Measurements from ENCODE around the gene AFDN.
"Not testable (repeated sequence)": the region's sequence is repeated elsewhere in the genome, so short reads cannot be mapped to it uniquely, and the experiment has no call there.

The AFDN gene

DNA sequence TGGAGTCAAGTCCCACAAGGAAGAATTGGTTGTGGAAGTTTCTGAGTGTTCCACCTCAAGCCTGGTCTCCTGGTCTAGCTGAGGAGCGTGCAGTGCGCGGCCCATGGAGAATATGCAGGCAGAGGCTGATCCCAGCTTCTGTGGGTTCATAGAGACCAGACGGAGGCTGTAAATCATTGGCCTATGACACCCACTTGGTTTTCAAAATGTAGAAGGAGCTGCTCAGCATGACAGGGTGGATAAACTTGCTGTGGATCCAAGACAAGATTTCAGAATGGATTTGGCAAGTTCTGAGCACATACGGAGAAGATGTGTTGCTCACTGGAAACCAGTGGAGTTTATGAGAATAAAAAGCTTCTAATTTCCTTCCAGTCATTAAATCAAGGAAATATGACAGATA lies 171.5 kb downstream of the AFDN start:
- Histone ChIP-seq H3K4me2 (peak overlapping the region in 2 of 11 experiments; percentile 22 to 24; a peak in 2 of 22 replicates), H3K4me3 (no peak overlapping the region), H3K27ac (peak overlapping the region in 7 of 11 experiments; percentile 14 to 51 (median 36); a peak in 9 of 22 replicates), H3K27me3 (no peaks in the 10 kb centered on the region), H4K20me1 (no peaks in the 10 kb centered on the region), H3K36me3 (peaks cover 0 to 16% (median 0%) of the 10 kb centered on the region in 11 experiments; a peak in 3 of 22 replicates), H3K9me3 (replicated peaks in 1 of 11) (no peaks in the 10 kb centered on the region), H3K4me1 (peaks cover 31 to 75% (median 60%) of the 10 kb centered on the region in 10 experiments), H3K9ac (peak overlapping the region in 1 of 11 experiments; percentile 3; a peak in 2 of 22 replicates)
- TF ChIP-seq Cebpa-rat (IDR thresholded peaks at IDR 0.05): no peak

GRCh38 chr6:168000198-168001028 lies 173.7 kb downstream of the AFDN start:
- no peak for TF ChIP-seq Cebpa-rat (IDR thresholded peaks at IDR 0.05)
- peaks cover 17 to 78% (median 59%) of the 10 kb centered on the region in 10 experiments for H3K4me1 ChIP-seq
- H3K9ac ChIP-seq: no peak overlapping the region
- peaks cover 0 to 12% (median 0%) of the 10 kb centered on the region in 11 experiments; a peak in 3 of 22 replicates for H3K36me3 ChIP-seq
- H3K9me3 ChIP-seq (replicated peaks in 1 of 11): peaks cover 0 to 15% (median 9%) of the 10 kb centered on the region in 11 experiments; a peak in 16 of 22 replicates
- H3K27ac ChIP-seq: peak overlapping the region in 7 of 11 experiments; percentile 23 to 46 (median 28); a peak in 8 of 22 replicates
- no peaks in the 10 kb centered on the region for H3K27me3 ChIP-seq
- no peaks in the 10 kb centered on the region for H4K20me1 ChIP-seq
- H3K4me3 ChIP-seq: no peak overlapping the region
- no peak overlapping the region for H3K4me2 ChIP-seq

DNA sequence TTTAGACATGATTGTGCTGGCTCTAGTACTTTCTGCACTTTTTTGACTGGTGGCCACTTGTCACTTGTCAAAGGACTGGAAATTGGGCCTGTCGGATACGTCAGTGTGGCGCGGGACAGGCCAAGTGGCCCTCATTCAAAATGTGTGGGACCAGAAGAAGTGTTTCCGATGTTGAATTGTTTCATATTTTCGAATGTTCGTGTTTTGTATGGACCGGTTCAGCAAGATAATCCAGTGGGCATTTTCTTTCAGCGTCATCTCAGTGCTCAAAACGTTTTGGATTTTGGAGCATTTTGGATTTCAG lies 174.3 kb downstream of the AFDN start:
- TF ChIP-seq Cebpa-rat (IDR thresholded peaks at IDR 0.05): no peak
- peak overlapping the region in 7 of 11 experiments; percentile 23 to 46 (median 28); a peak in 8 of 22 replicates for H3K27ac ChIP-seq
- peaks cover 12 to 78% (median 59%) of the 10 kb centered on the region in 10 experiments for H3K4me1 ChIP-seq
- H3K9ac ChIP-seq: no peak overlapping the region
- H3K9me3 ChIP-seq (replicated peaks in 1 of 11): peaks cover 0 to 20% (median 12%) of the 10 kb centered on the region in 11 experiments; a peak in 16 of 22 replicates
- H3K4me2 ChIP-seq: no peak overlapping the region
- peaks cover 0 to 12% (median 0%) of the 10 kb centered on the region in 11 experiments; a peak in 2 of 22 replicates for H3K36me3 ChIP-seq
- H3K4me3 ChIP-seq: no peak overlapping the region
- H3K27me3 ChIP-seq: no peaks in the 10 kb centered on the region
- H4K20me1 ChIP-seq: no peaks in the 10 kb centered on the region

- not testable (repeated sequence) for H4K20me1 ChIP-seq, H3K27me3 ChIP-seq, H3K4me3 ChIP-seq, H3K9ac ChIP-seq, H3K4me2 ChIP-seq
- Histone ChIP-seq H3K27ac (peak overlapping the region in 2 of 11 experiments; percentile 42 to 46; a peak in 2 of 22 replicates), H3K4me1 (peaks cover 12 to 78% (median 59%) of the 10 kb centered on the region in 10 experiments), H3K9me3 (replicated peaks in 1 of 11) (peaks cover 0 to 25% (median 13%) of the 10 kb centered on the region in 11 experiments; a peak in 16 of 22 replicates), H3K36me3 (peaks cover 0 to 12% (median 0%) of the 10 kb centered on the region in 11 experiments; a peak in 2 of 22 replicates)
Measured at GRCh38 chr6:168001514-168001913, 174.8 kb downstream of the AFDN start.

GRCh38 chr6:168002804-168003203 lies 176.1 kb downstream of the AFDN start:
- Histone ChIP-seq H3K9me3 (replicated peaks in 1 of 11) (peaks cover 0 to 25% (median 13%) of the 10 kb centered on the region in 11 experiments; a peak in 16 of 22 replicates), H3K4me1 (peaks cover 25 to 79% (median 67%) of the 10 kb centered on the region in 10 experiments), H3K27me3 (no peaks in the 10 kb centered on the region), H3K4me2 (peak overlapping the region in 9 of 11 experiments; percentile 44 to 83 (median 73); a peak in 16 of 22 replicates), H3K36me3 (peaks cover 0 to 12% (median 0%) of the 10 kb centered on the region in 11 experiments; a peak in 2 of 22 replicates), H4K20me1 (no peaks in the 10 kb centered on the region), H3K9ac (peak overlapping the region in 1 of 11 experiments; percentile 84; a peak in 3 of 22 replicates), H3K4me3 (no peak overlapping the region), H3K27ac (peak overlapping the region in 8 of 11 experiments; percentile 91 to 97 (median 94); a peak in 15 of 22 replicates)
- TF ChIP-seq Cebpa-rat (IDR thresholded peaks at IDR 0.05): no peak

- Histone ChIP-seq H3K27ac (peak overlapping the region in 9 of 11 experiments; percentile 87 to 97 (median 93); a peak in 18 of 22 replicates), H4K20me1 (no peaks in the 10 kb centered on the region), H3K4me1 (peaks cover 29 to 78% (median 65%) of the 10 kb centered on the region in 10 experiments), H3K4me3 (no peak overlapping the region; a peak in 1 of 20 replicates), H3K36me3 (peaks cover 0 to 14% (median 0%) of the 10 kb centered on the region in 11 experiments; a peak in 3 of 22 replicates), H3K4me2 (peak overlapping the region; percentile 23 to 83 (median 73); a peak in 20 of 22 replicates), H3K9me3 (replicated peaks in 1 of 11) (peaks cover 11 to 36% (median 23%) of the 10 kb centered on the region in 11 experiments; a peak in 21 of 22 replicates), H3K9ac (peak overlapping the region in 6 of 11 experiments; percentile 9 to 84 (median 36); a peak in 7 of 22 replicates), H3K27me3 (no peaks in the 10 kb centered on the region)
- no peak for TF ChIP-seq Cebpa-rat (IDR thresholded peaks at IDR 0.05)
Measured at GRCh38 chr6:168004023-168004422, 177.3 kb downstream of the AFDN start.

- TF ChIP-seq Cebpa-rat (IDR thresholded peaks at IDR 0.05): no peak
- H3K36me3 ChIP-seq: peaks cover 0 to 20% (median 0%) of the 10 kb centered on the region in 11 experiments; a peak in 5 of 22 replicates
- H3K4me3 ChIP-seq: no peak overlapping the region
- peaks cover 29 to 73% (median 62%) of the 10 kb centered on the region in 10 experiments for H3K4me1 ChIP-seq
- peak overlapping the region in 8 of 11 experiments; percentile 30 to 83 (median 76); a peak in 16 of 22 replicates for H3K4me2 ChIP-seq
- no peaks in the 10 kb centered on the region for H3K27me3 ChIP-seq
- peak overlapping the region in 9 of 11 experiments; percentile 87 to 97 (median 93); a peak in 18 of 22 replicates for H3K27ac ChIP-seq
- H3K9ac ChIP-seq: peak overlapping the region in 6 of 11 experiments; percentile 53 to 84 (median 82); a peak in 7 of 22 replicates
- H3K9me3 ChIP-seq (replicated peaks in 1 of 11): peaks cover 20 to 45% (median 31%) of the 10 kb centered on the region in 11 experiments
- H4K20me1 ChIP-seq: no peaks in the 10 kb centered on the region
Measured at GRCh38 chr6:168004945-168005344, 178.2 kb downstream of the AFDN start.

GRCh38 chr6:168005796-168006195 lies 179.1 kb downstream of the AFDN start:
- Histone ChIP-seq H3K27me3 (no peaks in the 10 kb centered on the region), H3K9ac (peak overlapping the region in 8 of 11 experiments; percentile 35 to 84 (median 80); a peak in 11 of 22 replicates), H3K4me1 (peaks cover 29 to 73% (median 62%) of the 10 kb centered on the region in 10 experiments), H3K4me3 (peak overlapping the region in 1 of 10 experiments; percentile 13; a peak in 1 of 20 replicates), H3K9me3 (replicated peaks in 1 of 11) (peaks cover 29 to 54% (median 38%) of the 10 kb centered on the region in 11 experiments), H3K4me2 (peak overlapping the region in 9 of 11 experiments; percentile 30 to 83 (median 75); a peak in 17 of 22 replicates), H3K36me3 (peaks cover 0 to 26% (median 0%) of the 10 kb centered on the region in 11 experiments; a peak in 6 of 22 replicates), H4K20me1 (no peaks in the 10 kb centered on the region), H3K27ac (peak overlapping the region in 10 of 11 experiments; percentile 73 to 97 (median 92); a peak in 20 of 22 replicates)
- no peak for TF ChIP-seq Cebpa-rat (IDR thresholded peaks at IDR 0.05)

All from BLaER1 treated with 17β-estradiol and CSF1 and Interleukin-3, amounts not matched to agents 10 nM and 100 nM (cell line).